Spinal cord (tissue), 10 donors: ENCODE results near the gene C17orf67. TPM values are rescaled to one million over a fixed set of nuclear protein-coding genes. Genes with fewer than 3 reads are reported as not detected.

ENCODE experiments used
- DNase-seq, 6 donors: peaks; one replicate each; pipeline versions ENCODE4 v3.0.0 to v3.0.0-alpha.2; 2013 to 2015; ENCODE audit warnings: low spot score in 6 of 6, low read depth in 4 of 6
- H3K27ac ChIP-seq: one replicate; pipeline ENCODE4 v1.5.1; 2013; ENCODE audit warnings: low read depth, low read length, control low read depth
- H3K27me3 ChIP-seq: one replicate; pipeline ENCODE4 v1.6.1; 2013; ENCODE audit warnings: low read length; ENCODE audit not compliant: control insufficient read depth, insufficient read depth
- H3K36me3 ChIP-seq: one replicate; pipeline ENCODE4 v1.6.1; 2013; ENCODE audit warnings: low read length; ENCODE audit not compliant: control insufficient read depth, insufficient read depth
- H3K4me1 ChIP-seq: one replicate; pipeline ENCODE4 v1.6.1; 2013; ENCODE audit warnings: low read length; ENCODE audit not compliant: control insufficient read depth, insufficient read depth
- H3K4me3 ChIP-seq: one replicate; pipeline ENCODE4 v1.5.1; 2013; ENCODE audit warnings: low read depth, low read length, control low read depth
- H3K9me3 ChIP-seq: one replicate; pipeline ENCODE4 v1.6.1; 2013; ENCODE audit warnings: low read length; ENCODE audit not compliant: control insufficient read depth, insufficient read depth
- WGBS: methylation state at CpG from one replicate; pipeline ENCODE4 v1.1.5; 2013; ENCODE audit warnings: missing lambda C conversion rate; ENCODE audit not compliant: insufficient coverage; 5-methylcytosine and 5-hydroxymethylcytosine counted together
- polyA plus RNA-seq, 2 donors: library from polyadenylated mRNA; unstranded; fragments of 120-200 nt; gene quantifications; one replicate each; pipeline ENCODE4 v1.2.1, GENCODE V29; 2013; ENCODE audit not compliant: insufficient read length in 2 of 2
- total RNA-seq, 2 donors: library from RNA; depleted of rRNA in 1 of 2; stranded (reverse); fragments of 120-200 nt in 1 of 2; fragments of >200 nt in 1 of 2; gene quantifications; one replicate each; pipeline versions ENCODE4 v1.2.3 to v1.2.4, GENCODE V29; 2013 to 2014
- donor health status: healthy.

The C17orf67 gene
- total and polyA plus RNA-seq, 4 donors: 2.0 to 3.8 (median 2.6) TPM

DNA sequence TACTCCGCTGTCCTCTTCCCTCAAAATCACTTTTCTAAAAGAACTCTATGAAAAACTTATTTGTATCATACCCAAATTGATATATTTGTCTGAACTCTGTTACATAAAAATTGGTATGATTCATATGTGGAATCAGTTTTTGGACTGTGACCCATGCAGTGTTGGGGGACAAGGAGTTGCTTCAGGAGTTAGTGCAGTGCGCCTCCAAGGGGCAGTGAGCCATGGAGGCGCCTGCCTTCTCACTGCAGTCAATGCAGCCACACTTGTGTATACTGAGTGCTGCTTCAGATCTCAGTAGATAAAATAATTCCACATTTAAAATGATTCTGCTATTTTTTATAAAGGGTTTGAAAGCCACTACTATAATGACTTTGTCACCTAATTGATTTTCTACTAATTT lies 32.8 kb upstream of the C17orf67 start:
- H3K36me3 ChIP-seq: no peaks in the 10 kb centered on the region
- no peaks in the 10 kb centered on the region for H3K27me3 ChIP-seq
- no peak overlapping the region for H3K27ac ChIP-seq
- H3K9me3 ChIP-seq: no peaks in the 10 kb centered on the region
- no peaks in the 10 kb centered on the region for H3K4me1 ChIP-seq
- no CpG with 5 or more reads among the region's 3 CpGs for WGBS
- DNase-seq: no peak
- H3K4me3 ChIP-seq: no peak overlapping the region

- no peak overlapping the region for H3K27ac ChIP-seq
- H3K36me3 ChIP-seq: no peaks in the 10 kb centered on the region
- no peaks in the 10 kb centered on the region for H3K27me3 ChIP-seq
- no CpG with 5 or more reads among the region's 5 CpGs for whole genome bisulfite sequencing
- no peak for DNase-seq
- H3K4me3 ChIP-seq: no peak overlapping the region
- no peaks in the 10 kb centered on the region for H3K9me3 ChIP-seq
- no peaks in the 10 kb centered on the region for H3K4me1 ChIP-seq
Observed at GRCh38 chr17:56866076-56866475, 32.4 kb upstream of the C17orf67 start.

GRCh38 chr17:56863974-56864373 lies 30.3 kb upstream of the C17orf67 start:
- 33% methylated on average over 3 of the region's 3 CpGs for WGBS
- Histone ChIP-seq H3K4me3 (no peak overlapping the region), H3K36me3 (peaks cover 4% of the 10 kb centered on the region), H3K27ac (no peak overlapping the region), H3K9me3 (no peaks in the 10 kb centered on the region), H3K27me3 (no peaks in the 10 kb centered on the region), H3K4me1 (no peaks in the 10 kb centered on the region)
- no peak for DNase-seq

GRCh38 chr17:56861899-56862298 lies 28.2 kb upstream of the C17orf67 start:
- Histone ChIP-seq H3K4me3 (no peak overlapping the region), H3K9me3 (no peaks in the 10 kb centered on the region), H3K36me3 (peaks cover 4% of the 10 kb centered on the region), H3K27me3 (no peaks in the 10 kb centered on the region), H3K27ac (no peak overlapping the region), H3K4me1 (no peaks in the 10 kb centered on the region)
- no peak for DNase-seq
- no CpG with 5 or more reads among the region's 3 CpGs for WGBS

GRCh38 chr17:56851008-56851407 lies 17.3 kb upstream of the C17orf67 start:
- H3K27me3 ChIP-seq: no peaks in the 10 kb centered on the region
- H3K4me3 ChIP-seq: no peak overlapping the region
- no peaks in the 10 kb centered on the region for H3K4me1 ChIP-seq
- peaks cover 10% of the 10 kb centered on the region for H3K36me3 ChIP-seq
- no peak for DNase-seq
- 90% methylated on average over 2 of the region's 3 CpGs for WGBS
- no peak overlapping the region for H3K27ac ChIP-seq
- no peaks in the 10 kb centered on the region for H3K9me3 ChIP-seq

GRCh38 chr17:56850591-56850990 lies 16.9 kb upstream of the C17orf67 start:
- Histone ChIP-seq H3K4me3 (no peak overlapping the region), H3K9me3 (no peaks in the 10 kb centered on the region), H3K4me1 (no peaks in the 10 kb centered on the region), H3K36me3 (peaks cover 10% of the 10 kb centered on the region), H3K27me3 (no peaks in the 10 kb centered on the region), H3K27ac (no peak overlapping the region)
- 95% methylated on average over 2 of the region's 2 CpGs for WGBS
- no peak for DNase-seq

DNA sequence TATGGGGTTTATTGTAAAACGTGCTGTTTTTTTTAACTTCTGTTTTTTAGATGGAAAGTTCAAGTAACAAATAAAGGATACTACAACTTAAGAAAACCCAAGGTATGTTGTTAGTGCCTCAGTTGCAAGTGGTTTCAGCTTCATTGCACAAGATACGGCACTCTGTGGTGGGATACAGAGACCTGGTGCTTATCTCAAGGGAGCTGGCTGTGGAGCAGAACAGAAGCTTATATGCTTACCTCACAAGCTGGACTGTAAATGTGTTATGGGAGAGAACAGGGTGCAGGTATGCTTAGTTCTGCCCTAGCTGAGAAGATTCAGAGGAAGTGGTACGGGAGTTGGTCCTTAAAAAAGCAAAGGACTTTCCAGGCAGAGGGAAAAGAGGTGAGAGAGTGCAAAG lies 15.4 kb upstream of the C17orf67 start:
- Histone ChIP-seq H3K9me3 (no peaks in the 10 kb centered on the region), H3K4me1 (no peaks in the 10 kb centered on the region), H3K4me3 (no peak overlapping the region), H3K27me3 (no peaks in the 10 kb centered on the region), H3K36me3 (peaks cover 10% of the 10 kb centered on the region), H3K27ac (no peak overlapping the region)
- DNase-seq: no peak
- 50% methylated on average over 2 of the region's 3 CpGs for WGBS

DNA sequence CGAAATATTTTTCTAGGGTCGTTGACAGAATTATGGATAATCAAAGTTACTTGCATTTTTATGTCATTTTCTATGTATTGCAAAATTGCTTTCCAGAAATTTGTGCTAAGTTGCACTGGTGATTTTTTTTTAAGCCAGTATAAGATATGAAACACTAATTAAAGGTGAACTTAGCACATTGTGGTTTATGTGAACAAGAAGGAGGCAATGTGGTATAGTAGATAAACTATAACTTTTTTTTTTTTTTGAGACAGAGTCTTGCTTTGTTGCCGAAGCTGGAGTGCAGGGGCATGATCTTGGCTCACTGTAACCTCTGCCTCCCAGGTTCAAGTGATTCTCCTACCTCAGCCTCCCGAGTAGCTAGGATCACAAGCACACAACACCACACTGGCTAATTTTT lies 13.4 kb upstream of the C17orf67 start:
- Histone ChIP-seq H3K27ac (no peak overlapping the region), H3K36me3 (peaks cover 10% of the 10 kb centered on the region)
- no CpG with 5 or more reads among the region's 4 CpGs for WGBS

GRCh38 chr17:56845934-56846333 lies 12.2 kb upstream of the C17orf67 start:
- DNase-seq: no peak
- Histone ChIP-seq H3K27ac (no peak overlapping the region), H3K4me1 (no peaks in the 10 kb centered on the region), H3K36me3 (peaks cover 7% of the 10 kb centered on the region), H3K4me3 (no peak overlapping the region), H3K27me3 (no peaks in the 10 kb centered on the region), H3K9me3 (no peaks in the 10 kb centered on the region)
- WGBS: no CpG with 5 or more reads among the region's 1 CpG

More for the DNA sequence above, 13.4 kb upstream of the C17orf67 start:
- Histone ChIP-seq H3K9me3 (no peaks in the 10 kb centered on the region), H3K4me1 (no peaks in the 10 kb centered on the region), H3K27me3 (no peaks in the 10 kb centered on the region), H3K4me3 (no peak overlapping the region)
- DNase-seq: no peak

DNA sequence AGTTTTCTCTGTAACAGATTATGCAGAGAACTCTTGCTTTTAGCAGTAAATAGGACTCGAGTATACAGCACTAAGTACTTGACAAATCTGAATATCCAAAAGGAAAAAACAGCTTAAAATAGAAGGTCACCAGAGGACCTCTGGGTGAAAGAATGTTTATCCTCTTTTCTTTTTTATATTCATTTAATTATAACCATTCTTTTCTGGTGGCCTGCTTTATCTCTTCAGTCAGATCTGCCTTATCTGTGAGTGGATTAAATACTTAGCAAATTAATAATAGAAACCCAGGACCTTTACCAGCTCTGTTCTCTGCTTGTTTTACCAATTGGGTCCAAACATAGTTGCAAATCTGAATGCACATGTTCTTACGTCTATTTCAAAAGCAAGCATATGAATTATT lies 8.9 kb upstream of the C17orf67 start:
- no peak for DNase-seq
- H3K4me3 ChIP-seq: no peak overlapping the region
- WGBS: 100% methylated on average over 1 of the region's 2 CpGs

More for the DNA sequence above, 8.9 kb upstream of the C17orf67 start:
- Histone ChIP-seq H3K9me3 (no peaks in the 10 kb centered on the region), H3K27me3 (no peaks in the 10 kb centered on the region), H3K27ac (no peak overlapping the region), H3K4me1 (no peaks in the 10 kb centered on the region), H3K36me3 (no peaks in the 10 kb centered on the region)
